Heart left ventricle (tissue), 16 donors: ENCODE data around the gene SRC. TPM values are rescaled to one million over a fixed set of nuclear protein-coding genes. Genes with fewer than 3 reads are reported as not detected.

Source experiments
- ATAC-seq, 4 donors: fragments of 200-7000 bp; cut with Tn5 transposase; one replicate each; pipeline ENCODE4 v1.9.1; 2020 to 2022; ENCODE audit warnings: moderate library complexity in 4 of 4, mild to moderate bottlenecking in 3 of 4, moderate number of reproducible peaks in 1 of 4
- DNase-seq, 5 donors: peaks; one replicate each; pipeline ENCODE4 v3.0.0-alpha.2; 2020
- H3K27ac ChIP-seq, 12 donors: fragments of 200-600 bp; sonication (generic) in 4 of 12; one replicate each; pipeline versions ENCODE4 v1.5.0 to v1.8.0; 2016 to 2022; ENCODE audit warnings: mild to moderate bottlenecking in 2 of 12
- H3K27me3 ChIP-seq, 9 donors: fragments of 200-600 bp; sonication (generic) in 2 of 9; one replicate each; pipeline versions ENCODE4 v1.5.1 to v1.8.0; 2016 to 2022; ENCODE audit warnings: mild to moderate bottlenecking in 3 of 9
- H3K36me3 ChIP-seq, 9 donors: fragments of 200-600 bp; sonication (generic) in 2 of 9; one replicate each; pipeline versions ENCODE4 v1.5.0 to v1.8.0; 2018 to 2022; ENCODE audit warnings: mild to moderate bottlenecking in 2 of 9
- H3K4me1 ChIP-seq, 12 donors: fragments of 200-600 bp; sonication (generic) in 4 of 12; one replicate each; pipeline versions ENCODE4 v1.5.0 to v1.8.0; 2016 to 2022; ENCODE audit warnings: mild to moderate bottlenecking in 3 of 12
- H3K4me3 ChIP-seq, 12 donors: fragments of 200-600 bp; sonication (generic) in 4 of 12; one replicate each; pipeline versions ENCODE4 v1.5.0 to v1.8.0; 2017 to 2022; ENCODE audit warnings: mild to moderate bottlenecking in 9 of 12, moderate library complexity in 4 of 12
- H3K9me3 ChIP-seq, 12 donors: fragments of 200-600 bp; sonication (generic) in 4 of 12; one replicate each; pipeline versions ENCODE4 v1.5.0 to v1.8.0; 2016 to 2022; ENCODE audit warnings: mild to moderate bottlenecking in 1 of 12
- CTCF ChIP-seq, 12 donors: fragments of 200-600 bp; sonication (generic) in 4 of 12; IDR thresholded peaks; one replicate each; pipeline versions ENCODE4 v1.5.0 to v1.8.0; 2018 to 2022; ENCODE audit warnings: antibody characterized with exemption in 12 of 12, mild to moderate bottlenecking in 5 of 12
- POLR2A ChIP-seq, 2 donors: fragments of 450-650 bp; IDR thresholded peaks; one replicate each; pipeline ENCODE4 v1.6.1; 2017; ENCODE audit warnings: antibody characterized with exemption in 2 of 2, mild to moderate bottlenecking in 2 of 2, moderate library complexity in 2 of 2
- WGBS, 4 donors: extraction: QIAGEN DNeasy Blood & Tissue Kit in 2 of 4; methylation state at CpG; one replicate each; pipeline versions ENCODE4 v1.1.5 to v1.1.7; 2013 to 2018; 5-methylcytosine and 5-hydroxymethylcytosine counted together
- intact Hi-C, 10 donors: fragments of 100-400 bp; cut with DNase I; formaldehyde crosslinking; loops; one replicate each; pipeline versions ENCODE4 v1.11.1 to v1.14.2; 2022
- polyA plus RNA-seq, 2 donors: library from polyadenylated mRNA; stranded (reverse); fragments of 200-250 nt; gene quantifications; one replicate each; pipeline ENCODE4 v1.2.3, GENCODE V29; 2013
- total RNA-seq, 9 donors: library from RNA; depleted of rRNA in 2 of 9; stranded (reverse); fragments of >200 nt in 2 of 9; fragmentation: NEBNext Ultra II Directional in 3 of 9; extraction: Animal tissue kit (Norgen Biotek cat#: 25700) in 3 of 9; gene quantifications; one replicate each; pipeline versions ENCODE4 v1.1.0 to v1.2.4, GENCODE V29; 2016 to 2023
- donor health status: ischemic (EF 13 %, LVEDD 7.1; RV severe dilation, severe dysfunction).
- donor health status: healthy with polysubstance abuse.
- donor health status: DM: no; HTN: yes; CAD: no.
- donor health status: DM: no; HTN: no; CAD: no.
- donor health status: ischemic (EF 25% LVEDD 6.9; RV normal size, moderate dysfunction).
- donor health status: ischemic (EF 25% LVEDD 5.7; RV mildly dilated, moderate dysfunction).
- donor health status: healthy.
- donor health status: DM: yes; HTN: yes; CAD: no.
- donor health status: ischemic (EF 35%, LVEDD 5.7; RV mildly dilated, moderate dysfunction).
- donor health status: nonischemic (EF 11% LVEDD 7.7; RV severe dilation, severe dysfunction).
- donor health status: DM: yes; HTN: yes; CAD: no.
- donor health status: PGD.
- donor health status: ischemic (EF 29% LVEDD 5.4; RV normal size, mild dysfunction).
- donor health status: nonischemic (EF 23%, LVEDD 6.1; RV moderate dilation, normal function).

The SRC gene
- total and polyA plus RNA-seq, 11 donors: 2.5 to 19.9 (median 5.1) TPM

- Histone ChIP-seq H3K27ac (no peak overlapping the region), H3K9me3 (no peaks in the 10 kb centered on the region), H3K27me3 (peaks cover 0 to 71% (median 4%) of the 10 kb centered on the region in 9 donors), H3K4me3 (no peak overlapping the region), H3K4me1 (peaks cover 0 to 7% (median 0%) of the 10 kb centered on the region in 12 donors), H3K36me3 (no peaks in the 10 kb centered on the region)
- intact Hi-C loops: loop anchor here in 1 of 10 donors (10.0 kb wide), 1 partner anchor 69 kb away; no protein-coding TSS in a partner anchor
- no peak for TF ChIP-seq POLR2A (IDR thresholded peaks at IDR 0.05)
- no peak for TF ChIP-seq CTCF (IDR thresholded peaks at IDR 0.05)
- ATAC-seq (no peak), DNase-seq (peak in 1 of 5 donors; percentile 9)
- 92 to 95% (median 93%) methylated on average over 25 to 27 of the region's 27 CpGs for WGBS, 4 donors
These were observed 70.3 kb downstream of the SRC start for GRCh38 chr20:37416100-37416847.

- DNase-seq: peak in 1 of 5 donors; percentile 52
- TF ChIP-seq POLR2A (IDR thresholded peaks at IDR 0.05): no peak
- TF ChIP-seq CTCF (IDR thresholded peaks at IDR 0.05): no peak
- WGBS, 4 donors: 75 to 82% (median 76%) methylated on average over 20 to 22 of the region's 22 CpGs
These were observed 71.1 kb downstream of the SRC start for GRCh38 chr20:37416848-37417616.

GRCh38 chr20:37417617-37418467 lies 71.9 kb downstream of the SRC start:
- no peak overlapping the region for H3K4me3 ChIP-seq
- TF ChIP-seq CTCF (IDR thresholded peaks at IDR 0.05) (no peak), POLR2A (IDR thresholded peaks at IDR 0.05) (no peak)

More at GRCh38 chr20:37416848-37417616, 71.1 kb downstream of the SRC start:
- no peak for ATAC-seq
- Histone ChIP-seq H3K36me3 (no peaks in the 10 kb centered on the region), H3K4me3 (no peak overlapping the region), H3K9me3 (no peaks in the 10 kb centered on the region), H3K27me3 (peaks cover 0 to 73% (median 4%) of the 10 kb centered on the region in 9 donors), H3K27ac (no peak overlapping the region), H3K4me1 (peaks cover 0 to 4% (median 0%) of the 10 kb centered on the region in 12 donors)
- intact Hi-C loops: loop anchor here in 1 of 10 donors (10.0 kb wide), 1 partner anchor 68 kb away; no protein-coding TSS in a partner anchor

More at GRCh38 chr20:37417617-37418467, 71.9 kb downstream of the SRC start:
- Histone ChIP-seq H3K27me3 (peaks cover 0 to 73% (median 5%) of the 10 kb centered on the region in 9 donors), H3K4me1 (no peaks in the 10 kb centered on the region), H3K9me3 (no peaks in the 10 kb centered on the region), H3K27ac (no peak overlapping the region), H3K36me3 (no peaks in the 10 kb centered on the region)
- intact Hi-C loops: loop anchor here in 1 of 10 donors (10.0 kb wide), 1 partner anchor 67 kb away; no protein-coding TSS in a partner anchor
- DNase-seq (peak in 2 of 5 donors; percentile 15 to 48), ATAC-seq (no peak)
- WGBS, 4 donors: 41 to 45% (median 42%) methylated on average over 22 of the region's 22 CpGs
